ENCODE measurements around the gene IARS2. TPM values are rescaled to one million over a fixed set of nuclear protein-coding genes. Genes with fewer than 3 reads are reported as not detected.
"Not testable (repeated sequence)": the region's sequence is repeated elsewhere in the genome, so short reads cannot be mapped to it uniquely, and the experiment has no call there.

The IARS2 gene
- total RNA-seq, 1 donor from 2014 or later, result 70.9 TPM

DNA sequence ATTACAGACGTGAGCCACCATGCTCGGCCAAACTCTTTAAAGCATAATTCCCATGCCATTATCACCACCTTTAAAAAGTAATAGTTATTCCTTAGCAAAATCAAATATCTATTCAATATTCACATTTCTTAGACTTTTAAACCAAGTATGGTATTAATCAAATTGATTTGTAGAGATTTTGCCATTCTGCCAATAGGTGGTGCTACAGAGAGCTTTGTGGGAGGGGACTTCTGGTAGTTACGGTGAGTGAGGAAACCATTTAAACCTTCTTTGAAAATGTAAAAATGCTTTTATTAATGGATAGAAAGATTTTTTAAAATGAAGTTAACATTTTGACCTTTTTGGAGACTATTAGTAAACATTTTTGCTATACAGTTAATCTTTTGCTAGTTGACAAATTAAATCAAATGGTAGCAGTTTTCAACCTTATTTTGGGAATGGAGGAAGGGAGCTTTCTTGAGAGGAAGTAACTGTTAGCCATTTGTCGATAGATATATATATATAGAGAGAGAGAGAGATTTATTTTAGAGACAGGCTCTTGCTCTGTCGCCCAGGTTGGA lies 19.3 kb downstream of the IARS2 start:
- no peak for DNase-seq

DNA sequence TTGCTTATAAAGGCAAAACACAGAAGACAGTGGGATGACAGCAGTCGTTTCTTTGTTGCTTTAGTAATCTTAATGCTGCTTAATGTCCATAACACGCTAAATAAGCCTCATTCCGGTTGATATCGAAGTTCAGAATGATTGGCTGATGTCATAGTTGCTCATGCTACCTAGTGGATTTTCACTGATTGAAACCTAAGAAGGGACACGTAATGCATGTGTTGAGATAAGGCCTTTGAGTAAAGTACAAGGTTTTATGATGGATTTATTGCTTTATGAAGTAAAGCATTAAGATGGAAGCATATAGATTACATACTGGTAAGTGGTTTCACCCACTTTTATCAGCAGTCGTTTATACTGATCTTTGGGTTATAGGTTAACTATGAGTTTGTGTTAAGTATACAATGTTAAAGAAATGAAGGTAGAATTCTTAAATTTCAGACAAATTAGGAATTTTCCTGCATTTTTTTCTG lies 25.1 kb downstream of the IARS2 start:
- no peak for DNase-seq

DNA sequence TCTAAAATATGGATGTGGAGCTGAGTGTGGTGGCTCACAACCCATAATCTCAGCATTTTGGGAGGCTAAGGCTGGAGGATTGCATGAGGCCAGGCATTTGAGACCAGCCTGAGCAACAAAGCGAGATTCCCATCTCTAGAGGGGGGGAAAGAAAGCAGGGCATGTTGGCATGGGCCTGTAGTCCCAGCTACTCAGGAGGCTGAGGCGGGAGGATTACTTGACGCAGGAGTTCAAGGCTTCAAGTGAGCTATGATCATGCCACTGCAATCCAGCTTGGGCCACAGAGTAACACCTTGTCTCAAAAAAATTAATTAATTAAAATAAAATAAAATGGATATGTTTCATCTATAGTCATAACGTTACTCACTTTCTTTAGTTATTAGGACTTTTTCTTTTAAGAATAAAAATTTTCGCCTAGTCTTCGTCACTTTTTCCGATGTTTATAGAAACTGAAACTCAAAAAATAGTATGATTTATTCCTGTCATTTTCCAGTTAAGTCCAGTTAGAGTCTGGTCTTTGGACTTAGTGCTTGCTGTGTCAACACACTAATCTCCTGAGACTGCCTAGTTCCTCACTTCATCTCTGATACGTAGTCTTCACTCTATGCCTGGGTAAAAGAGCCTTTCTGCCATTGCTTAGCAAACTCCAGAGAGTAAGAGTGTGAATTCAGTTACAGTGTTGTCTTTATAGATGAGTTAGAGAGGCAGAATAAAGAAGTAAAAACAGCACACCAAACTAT lies 28.0 kb downstream of the IARS2 start:
- DNase-seq, result no peak

DNA sequence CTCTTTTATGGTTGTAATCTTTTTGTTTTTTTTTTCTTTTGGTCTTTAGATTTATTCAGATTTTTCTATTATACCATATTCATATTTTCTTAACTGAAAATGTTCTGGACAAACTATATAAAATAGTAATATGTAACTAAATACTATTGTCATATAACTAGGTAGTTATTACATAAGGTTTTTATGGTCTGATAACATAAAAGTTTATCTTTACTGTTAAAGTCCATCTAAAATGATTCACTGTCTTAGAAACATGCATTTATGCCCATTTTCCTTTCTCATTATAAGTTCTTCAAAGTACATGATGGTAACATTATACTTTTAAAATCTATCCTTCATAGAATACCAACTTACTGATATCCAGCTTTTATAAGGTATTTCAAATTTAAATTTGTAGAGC lies 29.1 kb downstream of the IARS2 start:
- DNase-seq, result no peak

DNA sequence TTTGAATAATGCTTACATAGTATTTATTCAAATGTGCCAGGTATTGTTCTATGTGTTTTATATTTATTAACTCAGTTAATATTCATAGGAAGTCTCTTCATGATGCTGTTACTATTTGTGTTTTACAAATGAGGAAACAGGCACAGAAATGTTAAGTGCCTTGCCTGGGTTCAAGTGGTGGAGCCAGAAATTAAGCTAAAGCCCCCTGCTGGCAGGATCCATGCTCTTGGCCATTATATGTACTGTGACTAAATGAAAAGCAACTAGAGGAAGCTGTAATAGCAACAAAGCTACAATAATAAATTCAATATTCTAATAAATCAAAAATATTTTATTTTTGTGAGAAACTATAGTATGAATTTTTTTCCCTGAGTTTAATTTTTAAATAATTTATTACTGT lies 30.0 kb downstream of the IARS2 start:
- no peak for DNase-seq

DNA sequence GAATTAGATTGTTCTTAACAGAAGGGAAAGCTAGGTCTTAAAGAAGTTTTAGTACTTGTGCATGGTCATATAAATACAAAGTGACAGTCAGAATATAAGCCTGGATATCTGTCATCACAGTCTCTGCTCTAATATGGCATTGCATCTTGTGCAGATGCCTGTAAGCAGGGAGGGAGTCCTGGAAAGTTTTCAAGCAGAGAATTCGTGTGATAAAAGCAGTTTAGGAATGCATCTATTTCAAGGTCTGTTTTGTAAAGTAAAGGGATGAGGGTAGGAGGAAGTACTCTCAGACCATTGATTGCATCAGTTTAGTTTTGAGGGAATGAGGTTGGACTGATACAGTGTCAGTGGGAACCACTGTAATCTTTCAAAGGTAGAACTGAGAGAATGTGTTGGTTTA lies 30.6 kb downstream of the IARS2 start:
- no peak for DNase-seq

DNA sequence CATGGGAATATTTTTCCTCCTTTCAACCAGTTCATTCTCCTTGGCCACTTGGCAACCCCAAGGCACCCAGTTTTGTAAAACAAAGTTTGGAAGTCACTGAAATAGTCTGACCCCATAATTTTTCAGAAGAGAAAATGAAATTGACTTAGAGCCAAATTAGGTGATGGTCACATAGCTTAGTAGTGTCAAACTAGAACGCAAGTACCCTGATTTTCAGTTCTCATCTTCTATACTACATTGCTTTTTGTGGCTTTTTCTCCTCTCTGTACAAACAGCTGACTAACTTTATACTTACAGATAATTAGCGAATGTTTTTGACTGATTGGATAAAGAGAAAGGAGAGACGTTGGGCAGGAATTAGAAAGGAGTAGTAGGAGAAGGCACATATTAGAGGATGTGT lies 33.1 kb downstream of the IARS2 start:
- no peak for DNase-seq

DNA sequence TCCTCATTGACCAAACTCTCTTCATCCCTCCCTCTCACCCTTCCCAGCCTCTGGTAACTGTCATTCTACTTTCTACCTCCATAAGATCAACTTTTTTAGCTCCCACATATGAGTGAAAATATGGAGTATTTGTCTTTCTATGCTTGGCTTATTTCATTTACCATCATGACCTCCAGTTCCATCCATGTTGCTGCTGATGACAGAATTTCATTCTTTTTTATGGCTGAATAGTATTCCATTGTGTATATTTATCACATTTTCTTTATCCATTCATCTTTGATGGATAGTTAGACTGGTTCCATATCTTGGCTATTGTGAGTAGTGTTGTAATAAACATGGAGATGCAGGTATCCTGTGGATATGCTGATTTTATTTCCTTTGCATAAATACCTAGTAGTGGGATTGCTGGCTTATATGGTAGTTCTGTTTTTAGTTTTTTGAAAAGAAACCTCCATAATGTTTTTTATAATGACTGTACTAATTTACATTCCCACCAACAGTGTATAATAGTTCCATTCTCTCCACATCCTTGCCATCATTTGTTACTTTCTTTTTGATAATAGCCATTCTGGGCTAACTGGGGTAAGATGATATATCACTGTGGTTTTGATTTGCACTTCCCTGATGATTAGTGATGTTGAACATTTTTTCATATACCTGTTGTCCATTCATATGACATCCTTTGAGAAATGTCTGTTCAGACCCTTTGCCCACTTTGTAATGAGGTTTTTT lies 35.7 kb downstream of the IARS2 start:
- no peak for DNase-seq

DNA sequence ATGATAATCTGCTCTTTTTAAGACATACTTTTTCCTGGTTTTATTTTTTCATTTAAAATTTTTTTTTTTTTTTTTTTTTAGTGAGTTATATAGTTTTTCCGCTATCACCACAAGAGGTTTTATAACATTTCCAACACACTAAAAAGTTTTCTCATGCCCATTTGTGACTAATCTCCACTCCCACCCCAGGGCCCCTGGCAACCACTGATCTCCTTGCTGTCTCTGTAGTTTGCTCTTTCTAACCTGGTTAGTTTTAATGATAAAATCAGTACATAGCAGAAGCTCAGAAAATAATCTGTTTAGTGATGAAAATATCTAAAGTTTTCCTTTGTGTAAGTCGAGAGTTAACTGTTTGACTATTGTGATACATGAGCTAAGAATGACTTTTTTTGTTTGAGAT lies 41.8 kb downstream of the IARS2 start:
- no peak for DNase-seq

DNA sequence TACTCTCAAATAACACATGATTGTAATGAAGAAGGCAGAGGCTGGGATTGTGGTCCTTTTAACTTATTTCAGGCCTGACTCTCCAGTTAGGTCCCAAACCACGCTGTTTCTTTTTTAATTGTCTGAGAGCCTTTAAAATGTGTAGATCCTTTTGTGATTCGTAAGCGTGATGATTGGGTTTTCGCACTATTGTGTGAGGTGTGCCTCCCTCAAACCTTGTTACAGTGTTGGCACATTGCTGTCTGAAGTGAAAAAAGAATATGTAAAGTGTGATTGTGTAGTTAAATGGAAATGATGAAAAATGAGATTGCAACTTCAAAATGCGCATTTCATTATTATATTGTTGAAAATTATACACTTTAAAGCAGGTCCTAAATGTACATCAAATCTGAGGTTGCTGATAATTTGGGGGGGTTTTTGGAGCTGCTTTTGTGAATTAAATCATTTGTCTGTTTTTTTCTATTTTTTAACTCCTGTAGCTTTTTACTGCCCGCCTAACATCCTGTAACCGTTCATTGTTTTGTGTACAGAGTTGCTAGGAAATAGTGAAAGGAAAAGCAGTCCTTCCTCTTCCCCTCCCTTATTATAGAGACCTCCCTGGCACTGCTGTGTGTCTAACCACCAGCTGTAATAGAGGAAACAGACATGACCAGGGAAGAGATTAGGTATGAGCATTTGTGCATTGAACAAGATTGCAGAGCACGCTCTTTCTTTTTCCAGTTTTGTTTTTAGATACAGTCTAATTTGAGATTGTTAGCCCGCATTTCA lies 43.3 kb downstream of the IARS2 start:
- peak; percentile 30 for DNase-seq

DNA sequence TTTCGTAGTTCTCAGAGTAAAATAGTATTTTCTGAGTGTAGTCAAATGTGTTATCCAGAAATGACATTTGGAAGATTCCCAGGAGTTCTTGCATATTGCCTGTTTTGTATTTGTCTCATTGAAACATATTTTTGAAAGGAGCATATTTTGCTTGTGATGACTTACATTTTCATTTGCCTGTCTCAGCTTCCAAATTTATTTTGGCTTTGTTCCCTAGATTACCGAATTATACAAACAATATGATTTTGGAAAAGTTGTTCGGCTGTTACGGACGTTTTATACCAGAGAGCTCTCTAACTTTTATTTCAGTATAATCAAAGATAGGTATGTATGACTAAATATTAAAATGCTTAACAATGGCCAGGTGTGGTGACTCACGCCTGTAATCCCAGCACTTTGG lies 46.0 kb downstream of the IARS2 start:
- peak; percentile 65 for DNase-seq

DNA sequence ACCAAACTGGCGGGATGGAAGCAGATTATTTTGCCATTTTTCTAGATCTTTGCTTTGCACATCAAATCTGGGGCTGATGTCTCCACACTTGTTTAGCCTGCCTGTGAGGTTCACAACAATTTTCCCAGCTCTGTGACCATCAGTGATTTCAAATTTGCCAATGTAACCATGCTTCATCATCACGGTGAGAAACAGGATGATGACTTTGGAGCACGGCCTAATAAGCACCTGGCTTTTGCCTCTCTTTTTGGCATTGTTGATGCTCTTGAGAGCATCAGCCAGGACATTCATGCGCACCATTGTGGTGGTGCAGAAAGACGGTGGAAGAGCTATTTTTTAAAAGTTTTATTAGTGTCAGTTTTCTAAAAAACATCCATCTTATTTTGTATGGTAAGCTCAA lies 50.1 kb downstream of the IARS2 start:
- no peak for DNase-seq

DNA sequence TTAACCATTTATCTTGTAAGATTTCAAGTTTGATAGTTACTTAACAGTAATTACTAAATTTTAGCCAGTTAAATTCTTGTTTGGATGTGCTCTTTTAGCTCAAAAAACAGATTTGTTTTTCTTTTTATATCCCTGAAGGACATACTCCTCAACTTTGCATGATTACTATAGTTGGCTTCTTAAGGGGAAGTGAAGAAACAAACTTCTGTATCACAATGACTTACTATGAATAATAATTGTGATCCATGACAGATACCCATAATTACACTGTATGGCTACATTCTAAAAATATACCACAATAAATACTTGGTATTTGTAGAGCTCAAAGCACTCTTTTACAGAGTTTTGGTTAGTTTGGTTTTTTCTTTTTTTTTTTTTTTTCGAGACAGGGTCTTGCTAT lies 55.8 kb downstream of the IARS2 start:
- no peak for DNase-seq

DNA sequence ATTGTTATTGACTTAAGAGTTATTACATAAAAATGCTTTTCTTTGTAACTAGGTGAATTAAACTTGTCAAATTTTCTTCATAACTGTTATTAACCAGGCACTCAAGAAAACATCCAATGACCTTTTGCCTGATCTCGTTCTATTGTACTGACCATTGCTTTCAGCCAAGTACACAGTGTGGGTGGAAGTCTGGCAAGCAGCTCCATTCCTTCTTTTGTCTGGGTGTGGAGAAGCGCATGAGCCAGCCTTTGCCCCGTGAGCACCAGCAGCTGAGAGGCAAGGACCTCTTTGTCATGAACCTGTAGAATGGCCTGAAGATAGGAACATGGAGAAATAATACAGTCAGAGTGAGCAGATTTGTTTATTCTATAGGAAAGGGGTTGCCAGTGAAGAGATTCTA lies 57.5 kb downstream of the IARS2 start:
- no peak for DNase-seq

DNA sequence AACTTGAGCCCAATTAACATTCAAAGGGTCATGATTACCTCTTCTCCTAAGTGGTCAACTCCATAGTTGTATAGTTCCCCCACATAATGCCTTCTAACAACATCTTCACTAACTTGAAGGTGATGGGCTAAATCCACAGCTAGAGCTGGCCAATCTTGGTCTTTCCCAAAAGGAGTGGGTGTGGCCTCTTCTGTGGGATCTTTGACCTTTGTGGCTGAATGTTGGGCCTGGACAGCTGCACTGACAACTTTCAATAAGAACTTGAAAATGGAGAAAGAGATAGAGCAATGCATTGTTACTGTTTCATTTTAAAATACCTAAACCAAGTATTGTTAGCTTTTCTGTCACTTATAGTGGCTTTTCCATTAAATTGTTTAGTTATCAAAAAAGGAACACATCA lies 59.2 kb downstream of the IARS2 start:
- no peak for DNase-seq

DNA sequence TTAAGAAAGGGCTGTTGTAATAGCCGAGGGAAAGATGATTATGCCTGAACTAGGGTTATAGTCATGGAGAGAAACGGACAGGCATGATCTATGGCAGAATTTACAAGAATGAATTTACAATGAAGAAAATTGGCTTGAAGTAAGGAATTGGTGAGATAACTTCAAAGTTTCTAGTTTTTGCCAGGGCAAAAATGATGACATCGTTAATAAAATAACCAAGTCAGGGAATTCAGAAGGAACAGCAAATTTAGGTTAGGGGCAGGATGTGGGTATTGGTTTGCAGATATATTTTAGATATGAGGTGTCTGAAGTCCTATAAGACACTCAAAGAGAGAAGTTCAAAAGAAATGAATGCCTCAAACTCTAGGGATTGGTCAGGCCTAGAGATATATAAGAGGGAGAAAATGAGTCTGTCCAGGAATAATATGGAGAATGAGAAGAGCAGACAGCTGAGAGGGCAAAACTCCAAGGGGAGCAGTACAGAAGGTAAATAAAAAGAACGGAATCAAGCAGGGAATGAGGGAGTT lies 62.8 kb downstream of the IARS2 start:
- DNase-seq, result no peak

DNA sequence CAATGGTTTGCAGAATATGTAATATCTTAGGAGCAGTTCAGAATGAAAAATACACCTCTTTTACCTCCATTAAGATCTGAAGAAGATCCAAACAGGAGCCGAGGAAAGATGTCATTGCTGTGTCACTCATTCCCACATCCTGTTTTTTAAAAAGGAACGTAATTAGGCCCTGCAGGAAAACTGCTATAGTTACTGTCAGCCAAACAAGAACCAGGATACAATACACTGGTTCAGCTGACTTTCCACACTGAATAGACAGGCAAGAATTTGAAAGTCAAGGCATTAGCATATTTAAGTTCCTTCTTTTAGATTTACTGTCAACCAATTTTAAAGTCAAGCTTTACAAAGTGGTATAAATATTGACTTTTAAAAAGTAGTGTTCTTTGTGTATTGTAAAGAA lies 63.8 kb downstream of the IARS2 start:
- DNase-seq, result no peak

DNA sequence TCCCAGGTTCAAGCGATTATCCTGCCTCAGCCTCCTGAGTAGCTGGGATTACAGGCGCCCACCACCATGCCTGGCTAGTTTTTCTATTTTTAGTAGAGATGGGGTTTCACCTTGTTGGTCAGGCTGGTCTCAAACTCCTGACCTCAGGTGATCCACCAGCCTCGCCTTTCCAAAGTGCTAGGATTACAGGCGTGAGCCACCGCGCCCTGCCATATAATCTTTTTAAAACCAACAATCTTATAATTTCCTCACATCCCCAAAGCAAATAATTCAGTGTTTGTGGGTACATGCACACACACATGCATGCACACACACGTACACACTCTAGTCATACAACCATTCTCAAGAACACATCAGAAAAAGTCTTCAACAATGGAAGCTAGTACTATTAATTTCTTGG lies 64.6 kb downstream of the IARS2 start:
- not testable (repeated sequence) for DNase-seq

DNA sequence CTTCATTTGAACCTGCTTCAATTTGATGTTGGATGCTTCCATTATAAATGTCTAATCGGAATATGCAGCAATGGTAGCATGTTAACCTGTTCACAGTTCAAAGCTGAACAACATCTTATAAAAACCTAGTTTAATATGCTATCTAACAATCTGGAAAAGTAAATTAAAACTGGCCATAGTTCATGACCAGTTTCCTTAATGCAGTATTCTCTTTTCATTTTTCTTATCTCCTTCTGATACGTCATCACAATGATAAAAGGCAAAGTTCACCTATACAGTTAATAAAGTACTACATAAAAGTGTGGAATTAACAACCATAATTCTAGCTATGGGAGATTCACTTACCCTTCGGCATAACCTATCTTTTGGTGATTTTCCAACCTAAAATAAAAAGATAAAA lies 65.1 kb downstream of the IARS2 start:
- no peak for DNase-seq

DNA sequence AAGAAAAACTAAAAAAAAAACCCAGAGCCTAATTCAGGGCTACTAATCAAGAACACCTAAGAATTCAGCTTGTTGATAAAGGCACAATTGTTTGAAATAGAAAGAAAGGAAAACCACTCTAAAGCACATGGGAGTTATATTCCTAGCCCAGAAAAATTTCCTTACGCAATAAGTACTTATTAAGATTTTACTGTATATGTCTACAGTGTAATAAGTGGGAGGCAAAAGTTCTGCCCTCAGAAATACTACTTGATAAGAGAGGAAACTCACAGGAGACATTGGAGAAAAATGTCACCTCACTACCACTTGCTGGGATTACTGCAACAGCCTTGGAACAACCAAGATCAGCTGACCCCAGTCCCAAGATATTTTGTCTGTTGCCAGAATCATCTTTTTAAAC lies 66.1 kb downstream of the IARS2 start:
- DNase-seq, result no peak

DNA sequence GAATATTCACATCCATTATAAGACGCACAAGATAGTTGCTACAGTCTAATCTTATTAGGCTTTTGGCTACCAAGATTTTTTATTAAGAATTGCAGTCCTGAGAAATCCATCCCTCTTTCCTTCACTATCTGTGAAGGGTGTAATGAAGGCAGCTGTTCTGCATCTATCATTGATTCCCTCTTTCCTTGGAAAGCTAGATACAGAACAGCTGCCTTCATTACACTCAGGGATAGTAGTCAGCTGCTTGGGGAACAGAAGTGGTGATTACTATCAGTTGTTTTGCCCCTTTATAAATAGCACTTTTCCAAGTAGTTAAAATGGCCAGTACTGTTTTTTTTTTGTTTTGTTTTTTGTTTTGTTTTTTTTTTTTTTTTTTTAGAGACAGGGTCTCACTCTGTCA lies 70.2 kb downstream of the IARS2 start:
- DNase-seq, result no peak

DNA sequence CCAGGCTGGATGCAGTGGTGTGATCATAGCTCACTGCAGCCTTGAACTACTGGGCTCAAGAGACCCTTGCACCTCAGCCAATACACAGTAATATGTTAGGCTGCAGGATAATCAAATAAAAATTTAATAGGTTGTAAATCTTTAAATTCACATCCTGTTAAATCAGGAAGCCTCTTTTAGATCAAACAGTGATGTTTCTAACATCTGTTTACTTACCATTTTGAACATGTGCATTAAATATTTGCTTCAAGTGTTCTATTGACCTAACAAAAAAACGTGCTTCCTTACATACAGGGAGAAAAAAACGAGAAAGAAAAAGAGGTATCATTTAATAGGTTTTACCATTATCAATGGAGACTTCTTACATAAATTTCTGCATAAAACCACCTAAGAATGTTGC lies 70.6 kb downstream of the IARS2 start:
- no peak for DNase-seq

DNA sequence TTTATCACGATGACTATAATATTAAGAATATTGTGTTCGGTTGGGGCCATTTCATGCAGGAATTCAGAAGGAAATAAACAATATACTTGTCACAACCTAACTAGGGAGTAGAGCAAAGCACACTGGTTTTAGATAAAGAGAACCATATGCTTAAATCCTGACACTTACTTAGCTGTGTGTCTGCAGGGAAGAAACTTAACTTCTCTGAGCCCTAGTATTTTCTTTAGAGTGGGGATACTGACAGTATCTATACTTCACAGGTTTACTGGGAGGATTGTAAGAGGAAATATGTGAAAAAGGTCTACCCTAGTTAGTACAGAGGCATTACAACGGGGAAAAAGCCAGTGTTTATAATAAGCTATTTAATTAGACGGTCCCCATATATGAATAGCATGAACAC lies 72.9 kb downstream of the IARS2 start:
- no peak for DNase-seq
